ENCODE data around the gene SEC24D.

Gene SEC24D

GRCh38 chr4:118839221-118839927 lies 3.4 kb upstream of the SEC24D start:
- H3K36me3 ChIP-seq (ENCODE audit: control insufficient read depth, low read depth, low read length) = no peaks in the 10 kb centered on the region
- H3K4me3 ChIP-seq (ENCODE audit: low read length) = no peak overlapping the region
- H3K27ac ChIP-seq (ENCODE audit: low read length) = no peak overlapping the region
- no peaks in the 10 kb centered on the region for H3K9me3 ChIP-seq (ENCODE audit: control insufficient read depth, low read depth, low read length)
- no peaks in the 10 kb centered on the region for H3K27me3 ChIP-seq (ENCODE audit: control insufficient read depth, insufficient read depth, low read length)
- H3K4me1 ChIP-seq (ENCODE audit: control insufficient read depth, low read depth, low read length) = peaks cover 17% of the 10 kb centered on the region
- H3K9ac ChIP-seq (ENCODE audit: low read length) = no peak overlapping the region

DNA sequence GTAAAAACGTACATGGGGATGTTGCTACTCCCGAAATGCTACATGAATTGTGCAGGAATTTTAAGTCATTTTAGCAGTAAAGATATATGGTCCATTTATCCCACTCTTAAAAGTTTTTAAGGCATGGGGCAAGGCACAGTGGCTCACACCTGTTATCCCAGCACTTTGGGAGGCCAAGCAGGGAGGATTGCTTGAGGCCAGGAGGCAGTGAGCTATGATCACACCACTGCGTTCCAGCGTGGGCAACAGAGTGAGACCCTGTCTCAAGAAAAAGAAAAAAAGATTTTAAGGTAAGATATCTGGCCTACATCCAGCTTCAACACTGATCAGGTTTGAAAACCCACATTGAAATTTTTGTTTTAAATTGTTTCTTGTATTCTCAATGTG lies 1.2 kb upstream of the SEC24D start:
- Histone ChIP-seq H3K27ac (ENCODE audit: low read length) (peak overlapping the region; percentile 5), H3K4me1 (ENCODE audit: control insufficient read depth, low read depth, low read length) (peaks cover 24% of the 10 kb centered on the region), H3K27me3 (ENCODE audit: control insufficient read depth, insufficient read depth, low read length) (no peaks in the 10 kb centered on the region), H3K4me3 (ENCODE audit: low read length) (peak overlapping the region; percentile 94), H3K9ac (ENCODE audit: low read length) (peak overlapping the region; percentile 97), H3K36me3 (ENCODE audit: control insufficient read depth, low read depth, low read length) (peaks cover 14% of the 10 kb centered on the region), H3K9me3 (ENCODE audit: control insufficient read depth, low read depth, low read length) (no peaks in the 10 kb centered on the region)

- Histone ChIP-seq H3K36me3 (ENCODE audit: control insufficient read depth, low read depth, low read length) (peaks cover 20% of the 10 kb centered on the region), H3K4me1 (ENCODE audit: control insufficient read depth, low read depth, low read length) (peaks cover 23% of the 10 kb centered on the region), H3K27ac (ENCODE audit: low read length) (peak overlapping the region; percentile 95), H3K4me3 (ENCODE audit: low read length) (peak overlapping the region; percentile 94), H3K27me3 (ENCODE audit: control insufficient read depth, insufficient read depth, low read length) (no peaks in the 10 kb centered on the region), H3K9ac (ENCODE audit: low read length) (peak overlapping the region; percentile 97), H3K9me3 (ENCODE audit: control insufficient read depth, low read depth, low read length) (no peaks in the 10 kb centered on the region)
Measured at GRCh38 chr4:118836301-118837120, 585 bp upstream of the SEC24D start.

DNA sequence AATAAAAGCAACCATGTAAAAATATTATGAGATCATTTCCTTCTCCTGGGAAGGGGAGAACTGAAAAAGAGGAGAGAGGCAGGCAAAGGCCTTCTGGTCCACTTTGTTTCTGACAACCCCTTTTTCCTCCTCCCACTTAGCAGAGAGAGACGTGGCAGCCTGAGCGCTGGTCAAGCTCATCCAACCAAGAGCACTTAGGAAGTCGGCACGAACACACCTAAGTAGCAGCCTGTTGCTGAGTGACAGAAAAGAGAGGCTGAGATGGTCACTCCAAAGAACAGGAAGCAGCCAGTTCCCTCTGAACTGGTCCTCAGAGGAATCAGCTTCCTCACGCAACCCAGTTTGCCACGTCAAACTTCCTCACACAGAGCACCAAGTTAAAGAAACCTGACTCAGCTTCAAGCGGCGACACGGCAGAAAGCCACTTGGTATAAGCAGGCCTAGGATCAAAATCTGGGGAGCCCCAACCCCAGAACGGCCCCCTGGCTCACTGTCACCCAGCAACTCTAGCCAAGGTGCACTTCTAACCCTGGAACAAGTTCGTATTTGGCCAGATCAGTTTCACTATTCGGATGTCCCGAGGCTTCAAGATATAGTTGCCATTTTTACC lies 861 bp downstream of the SEC24D start:
- H3K4me3 ChIP-seq (ENCODE audit: low read length) = peak overlapping the region; percentile 94
- H3K9ac ChIP-seq (ENCODE audit: low read length) = peak overlapping the region; percentile 64
- no peaks in the 10 kb centered on the region for H3K27me3 ChIP-seq (ENCODE audit: control insufficient read depth, insufficient read depth, low read length)
- H3K36me3 ChIP-seq (ENCODE audit: control insufficient read depth, low read depth, low read length) = peaks cover 31% of the 10 kb centered on the region
- H3K4me1 ChIP-seq (ENCODE audit: control insufficient read depth, low read depth, low read length) = peaks cover 21% of the 10 kb centered on the region
- H3K9me3 ChIP-seq (ENCODE audit: control insufficient read depth, low read depth, low read length) = no peaks in the 10 kb centered on the region
- H3K27ac ChIP-seq (ENCODE audit: low read length) = no peak overlapping the region

GRCh38 chr4:118834070-118834469 lies 1.9 kb downstream of the SEC24D start:
- peak overlapping the region; percentile 94 for H3K4me3 ChIP-seq (ENCODE audit: low read length)
- H3K9me3 ChIP-seq (ENCODE audit: control insufficient read depth, low read depth, low read length) = no peaks in the 10 kb centered on the region
- H3K36me3 ChIP-seq (ENCODE audit: control insufficient read depth, low read depth, low read length) = peaks cover 35% of the 10 kb centered on the region
- no peak overlapping the region for H3K9ac ChIP-seq (ENCODE audit: low read length)
- peaks cover 21% of the 10 kb centered on the region for H3K4me1 ChIP-seq (ENCODE audit: control insufficient read depth, low read depth, low read length)
- H3K27me3 ChIP-seq (ENCODE audit: control insufficient read depth, insufficient read depth, low read length) = no peaks in the 10 kb centered on the region
- no peak overlapping the region for H3K27ac ChIP-seq (ENCODE audit: low read length)

DNA sequence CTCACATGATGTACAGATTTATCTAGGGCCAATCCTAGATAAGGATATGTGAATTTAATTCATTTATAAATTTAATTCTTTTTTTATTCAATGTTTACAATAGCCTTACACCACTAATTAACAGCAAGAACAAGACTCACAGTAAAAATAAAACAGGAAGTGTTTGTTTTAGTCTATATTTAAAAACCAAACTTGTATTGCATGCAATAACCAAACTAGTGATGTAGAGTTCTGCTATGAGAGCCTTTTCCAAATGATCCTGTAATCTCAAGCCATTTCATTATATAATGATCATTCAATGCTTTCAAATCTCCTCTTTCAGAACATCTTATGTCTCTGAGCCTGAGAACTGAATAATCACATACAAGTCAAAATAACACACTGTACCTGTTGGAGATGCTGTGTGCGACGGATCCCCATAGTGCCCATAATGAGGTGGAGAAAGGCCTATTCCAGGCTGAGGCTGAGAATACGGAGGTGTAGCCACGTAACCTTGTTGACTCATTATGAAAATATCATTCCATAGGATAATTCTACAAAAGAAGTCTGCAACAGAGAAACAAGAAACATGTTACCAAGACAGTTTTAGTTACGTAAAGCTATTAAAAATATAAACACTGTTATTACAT lies 2.6 kb downstream of the SEC24D start:
- H3K9me3 ChIP-seq (ENCODE audit: control insufficient read depth, low read depth, low read length) = no peaks in the 10 kb centered on the region
- peak overlapping the region; percentile 94 for H3K4me3 ChIP-seq (ENCODE audit: low read length)
- H3K36me3 ChIP-seq (ENCODE audit: control insufficient read depth, low read depth, low read length) = peaks cover 35% of the 10 kb centered on the region
- H3K9ac ChIP-seq (ENCODE audit: low read length) = no peak overlapping the region
- H3K27me3 ChIP-seq (ENCODE audit: control insufficient read depth, insufficient read depth, low read length) = no peaks in the 10 kb centered on the region
- no peak overlapping the region for H3K27ac ChIP-seq (ENCODE audit: low read length)
- H3K4me1 ChIP-seq (ENCODE audit: control insufficient read depth, low read depth, low read length) = peaks cover 21% of the 10 kb centered on the region

GRCh38 chr4:118829107-118829506 lies 6.8 kb downstream of the SEC24D start:
- Histone ChIP-seq H3K27me3 (ENCODE audit: control insufficient read depth, insufficient read depth, low read length) (no peaks in the 10 kb centered on the region), H3K36me3 (ENCODE audit: control insufficient read depth, low read depth, low read length) (peaks cover 42% of the 10 kb centered on the region), H3K9me3 (ENCODE audit: control insufficient read depth, low read depth, low read length) (no peaks in the 10 kb centered on the region), H3K4me1 (ENCODE audit: control insufficient read depth, low read depth, low read length) (peaks cover 20% of the 10 kb centered on the region), H3K27ac (ENCODE audit: low read length) (no peak overlapping the region), H3K4me3 (ENCODE audit: low read length) (no peak overlapping the region), H3K9ac (ENCODE audit: low read length) (no peak overlapping the region)

GRCh38 chr4:118826723-118827444 lies 9.0 kb downstream of the SEC24D start:
- Histone ChIP-seq H3K36me3 (ENCODE audit: control insufficient read depth, low read depth, low read length) (peaks cover 46% of the 10 kb centered on the region), H3K27me3 (ENCODE audit: control insufficient read depth, insufficient read depth, low read length) (no peaks in the 10 kb centered on the region), H3K4me3 (ENCODE audit: low read length) (no peak overlapping the region), H3K9ac (ENCODE audit: low read length) (no peak overlapping the region), H3K27ac (ENCODE audit: low read length) (no peak overlapping the region), H3K9me3 (ENCODE audit: control insufficient read depth, low read depth, low read length) (no peaks in the 10 kb centered on the region), H3K4me1 (ENCODE audit: control insufficient read depth, low read depth, low read length) (peaks cover 16% of the 10 kb centered on the region)

DNA sequence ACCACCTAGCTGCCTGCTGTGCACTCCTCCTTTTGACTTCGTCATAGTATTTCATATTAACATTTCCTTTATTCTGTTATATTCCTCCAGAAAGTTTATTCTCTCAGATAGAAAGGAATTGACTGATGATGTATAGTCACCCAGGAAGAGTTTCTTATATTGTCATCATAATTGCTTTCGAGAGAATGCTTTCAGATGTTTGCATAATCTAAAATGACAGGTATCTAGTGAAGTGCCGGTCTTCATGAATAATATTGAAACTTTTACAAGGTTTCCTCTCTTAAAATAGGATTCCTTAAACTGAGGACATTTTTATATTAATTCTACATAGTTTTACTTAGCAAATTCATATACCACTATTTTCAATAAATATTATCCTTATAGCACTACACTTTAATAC lies 10.1 kb downstream of the SEC24D start:
- no peak overlapping the region for H3K4me3 ChIP-seq (ENCODE audit: low read length)
- no peaks in the 10 kb centered on the region for H3K27me3 ChIP-seq (ENCODE audit: control insufficient read depth, insufficient read depth, low read length)
- peaks cover 16% of the 10 kb centered on the region for H3K4me1 ChIP-seq (ENCODE audit: control insufficient read depth, low read depth, low read length)
- no peak overlapping the region for H3K27ac ChIP-seq (ENCODE audit: low read length)
- peaks cover 38% of the 10 kb centered on the region for H3K36me3 ChIP-seq (ENCODE audit: control insufficient read depth, low read depth, low read length)
- no peaks in the 10 kb centered on the region for H3K9me3 ChIP-seq (ENCODE audit: control insufficient read depth, low read depth, low read length)
- no peak overlapping the region for H3K9ac ChIP-seq (ENCODE audit: low read length)

DNA sequence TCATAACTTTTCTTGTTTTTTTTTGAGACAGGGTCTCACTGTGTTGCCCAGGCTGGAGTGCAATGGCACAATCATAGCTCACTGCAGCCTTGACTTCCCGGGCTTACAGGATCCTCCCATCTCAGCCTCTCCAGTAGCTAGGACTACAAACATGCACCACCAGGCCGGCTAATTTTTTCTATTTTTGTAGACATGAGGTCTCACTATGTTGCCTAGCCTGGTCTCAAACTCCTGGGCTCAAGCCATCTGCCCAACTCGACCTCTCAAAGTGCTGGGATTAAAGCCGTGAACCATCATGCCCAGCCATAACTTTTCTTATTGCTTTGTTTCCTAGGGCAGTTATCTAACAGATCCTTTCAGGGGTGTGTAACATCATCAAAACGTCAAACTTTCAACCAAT lies 11.8 kb downstream of the SEC24D start:
- no peaks in the 10 kb centered on the region for H3K27me3 ChIP-seq (ENCODE audit: control insufficient read depth, insufficient read depth, low read length)
- H3K27ac ChIP-seq (ENCODE audit: low read length) = no peak overlapping the region
- H3K4me1 ChIP-seq (ENCODE audit: control insufficient read depth, low read depth, low read length) = peaks cover 16% of the 10 kb centered on the region
- H3K9me3 ChIP-seq (ENCODE audit: control insufficient read depth, low read depth, low read length) = no peaks in the 10 kb centered on the region
- H3K9ac ChIP-seq (ENCODE audit: low read length) = no peak overlapping the region
- H3K4me3 ChIP-seq (ENCODE audit: low read length) = no peak overlapping the region
- H3K36me3 ChIP-seq (ENCODE audit: control insufficient read depth, low read depth, low read length) = peaks cover 28% of the 10 kb centered on the region

GRCh38 chr4:118823471-118823870 lies 12.5 kb downstream of the SEC24D start:
- peaks cover 16% of the 10 kb centered on the region for H3K4me1 ChIP-seq (ENCODE audit: control insufficient read depth, low read depth, low read length)
- H3K36me3 ChIP-seq (ENCODE audit: control insufficient read depth, low read depth, low read length) = peaks cover 28% of the 10 kb centered on the region
- H3K4me3 ChIP-seq (ENCODE audit: low read length) = no peak overlapping the region
- no peaks in the 10 kb centered on the region for H3K27me3 ChIP-seq (ENCODE audit: control insufficient read depth, insufficient read depth, low read length)
- no peaks in the 10 kb centered on the region for H3K9me3 ChIP-seq (ENCODE audit: control insufficient read depth, low read depth, low read length)
- no peak overlapping the region for H3K27ac ChIP-seq (ENCODE audit: low read length)
- H3K9ac ChIP-seq (ENCODE audit: low read length) = no peak overlapping the region
